Keratinocyte (primary cell): ENCODE data around the gene NLGN2.

Experiments used
- CTCF ChIP-seq, 3 experiments: IDR thresholded peaks in 1 of 3; conservative IDR thresholded peaks in 1 of 3; optimal IDR thresholded peaks in 1 of 3; 2 replicates in 2 of 3; 3 replicates in 1 of 3; pipeline versions ENCODE3 to v1.5.1; 2011; ENCODE audit warnings: low read length in 3 of 3, mild to moderate bottlenecking in 3 of 3, moderate library complexity in 2 of 3, control low read depth in 1 of 3, inconsistent platforms in 1 of 3; ENCODE audit not compliant: insufficient read depth in 2 of 3; ENCODE audit errors: extremely low read depth in 1 of 3
- EZH2 ChIP-seq: IDR thresholded peaks from one replicate; pipeline ENCODE4 v1.6.1; 2012; ENCODE audit warnings: inconsistent platforms, mild to moderate bottlenecking, low read length, moderate library complexity

GRCh38 chr17:7429722-7430121 lies 22.1 kb downstream of the NLGN2 start:
- TF ChIP-seq CTCF (optimal IDR thresholded peaks at IDR 0.05 in 1 of 3, IDR thresholded peaks at IDR 0.05 in 1 of 3, conservative IDR thresholded peaks at IDR 0.05 in 1 of 3; ENCODE audit: extremely low read depth in 1 of 3, insufficient read depth in 2 of 3, low read length in 3 of 3) (no peak), EZH2 (no peak)
